ES-I3 (cell line): ENCODE data around the gene PSMG1.
"Not testable (repeated sequence)": the region's sequence is repeated elsewhere in the genome, so short reads cannot be mapped to it uniquely, and the experiment has no call there.

Source experiments
- H3K36me3 ChIP-seq: 2 replicates; pipeline ENCODE4 v1.6.1; 2013; ENCODE audit warnings: mild to moderate bottlenecking, low read length, control low read depth, moderate library complexity; ENCODE audit not compliant: insufficient read depth
- H3K4me1 ChIP-seq: 2 replicates; pipeline ENCODE4 v1.6.1; 2013; ENCODE audit warnings: mild to moderate bottlenecking, control low read depth, low read length; ENCODE audit not compliant: insufficient read depth
- H3K9ac ChIP-seq: 2 replicates; pipeline ENCODE4 v1.6.1; 2013; ENCODE audit warnings: low read depth, mild to moderate bottlenecking, low read length, moderate library complexity
- H3K9me3 ChIP-seq: 2 replicates; pipeline ENCODE4 v1.6.1; 2013; ENCODE audit warnings: mild to moderate bottlenecking, low read length, moderate library complexity; ENCODE audit not compliant: control insufficient read depth, insufficient read depth

PSMG1 gene

DNA sequence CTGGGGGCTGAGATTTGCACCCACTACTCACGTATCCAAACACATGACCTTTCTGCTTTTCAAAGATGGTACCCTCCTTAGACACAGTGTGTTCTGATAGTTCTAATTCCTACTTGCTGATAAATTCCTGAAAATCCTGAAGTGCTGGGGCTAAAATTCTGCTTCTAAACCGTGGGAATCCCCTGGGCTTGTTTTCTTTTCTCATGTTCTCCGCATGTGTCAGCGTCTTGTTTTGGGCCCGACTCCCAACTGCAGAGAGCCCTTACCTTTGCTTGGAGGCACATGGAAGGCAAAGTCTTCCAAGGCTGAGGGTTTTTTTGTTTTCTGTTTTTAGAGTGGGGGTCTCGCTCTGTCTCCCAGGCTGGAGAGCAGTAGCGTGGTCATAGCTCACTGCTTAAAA lies 27.2 kb downstream of the PSMG1 start:
- no peaks in the 10 kb centered on the region for H3K4me1 ChIP-seq
- H3K9ac ChIP-seq, result no peak overlapping the region
- H3K9me3 ChIP-seq, result no peaks in the 10 kb centered on the region
- H3K36me3 ChIP-seq, result no peaks in the 10 kb centered on the region

DNA sequence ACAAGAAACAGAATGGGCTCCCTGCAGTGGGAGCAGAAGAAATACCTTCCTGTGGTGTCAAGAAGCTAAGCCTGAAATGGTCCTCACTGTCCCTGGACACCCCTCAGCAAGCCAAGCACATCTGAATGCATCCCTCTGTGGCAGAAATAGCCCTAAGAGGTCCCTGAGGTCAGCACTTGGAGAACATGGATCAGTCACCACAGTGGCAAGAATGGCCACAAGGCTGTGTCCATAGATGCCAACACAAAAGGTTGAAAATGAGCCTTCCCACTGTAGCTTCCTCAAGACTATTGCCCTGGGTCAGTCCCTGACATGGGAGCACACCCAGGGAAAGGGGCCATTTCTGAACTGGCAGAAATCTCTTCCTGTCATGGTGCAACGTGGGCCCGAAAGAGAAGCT lies 27.7 kb downstream of the PSMG1 start:
- Histone ChIP-seq H3K36me3 (no peaks in the 10 kb centered on the region), H3K9ac (no peak overlapping the region), H3K4me1 (no peaks in the 10 kb centered on the region), H3K9me3 (no peaks in the 10 kb centered on the region)

DNA sequence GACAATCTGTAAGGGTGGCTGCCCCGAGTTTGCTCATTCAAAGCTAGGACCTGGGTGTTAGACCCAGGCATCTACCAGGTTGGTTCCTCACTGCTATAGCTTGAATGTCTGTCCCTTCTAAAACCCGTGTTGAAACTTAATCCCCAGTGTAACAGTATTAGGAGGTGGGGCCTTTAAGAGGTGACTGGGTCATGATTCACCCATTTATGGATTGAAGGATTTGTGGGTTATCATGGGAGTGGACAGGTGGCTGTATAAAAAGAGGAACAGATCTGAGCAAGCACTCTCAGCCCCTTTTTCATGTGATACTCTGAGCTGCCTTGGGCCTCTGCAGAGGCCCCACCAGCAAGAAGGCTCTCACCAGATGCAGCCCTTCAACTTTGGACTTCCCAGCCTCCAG lies 29.4 kb downstream of the PSMG1 start:
- Histone ChIP-seq H3K9me3 (no peaks in the 10 kb centered on the region), H3K9ac (no peak overlapping the region), H3K4me1 (no peaks in the 10 kb centered on the region), H3K36me3 (no peaks in the 10 kb centered on the region)

DNA sequence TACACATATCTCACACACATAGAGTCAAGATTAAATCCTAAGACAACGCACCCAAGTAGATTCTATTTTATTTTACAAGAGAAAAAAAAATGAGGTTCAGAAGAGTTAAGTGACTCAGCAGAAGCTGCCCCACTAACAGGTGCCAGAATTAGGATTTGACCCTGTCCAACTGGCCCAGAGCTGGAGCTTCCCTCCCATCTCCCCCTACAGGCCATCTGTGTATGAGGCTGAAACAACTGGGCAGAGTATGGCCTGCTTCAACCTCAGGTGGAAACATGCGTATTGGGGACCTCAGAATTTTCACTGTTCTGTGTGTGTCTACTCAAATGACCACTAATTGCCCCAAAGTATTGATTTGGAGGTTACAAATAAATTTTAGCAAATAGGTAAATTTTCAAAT lies 29.9 kb downstream of the PSMG1 start:
- Histone ChIP-seq H3K9me3 (no peaks in the 10 kb centered on the region), H3K36me3 (no peaks in the 10 kb centered on the region), H3K4me1 (no peaks in the 10 kb centered on the region), H3K9ac (no peak overlapping the region)

DNA sequence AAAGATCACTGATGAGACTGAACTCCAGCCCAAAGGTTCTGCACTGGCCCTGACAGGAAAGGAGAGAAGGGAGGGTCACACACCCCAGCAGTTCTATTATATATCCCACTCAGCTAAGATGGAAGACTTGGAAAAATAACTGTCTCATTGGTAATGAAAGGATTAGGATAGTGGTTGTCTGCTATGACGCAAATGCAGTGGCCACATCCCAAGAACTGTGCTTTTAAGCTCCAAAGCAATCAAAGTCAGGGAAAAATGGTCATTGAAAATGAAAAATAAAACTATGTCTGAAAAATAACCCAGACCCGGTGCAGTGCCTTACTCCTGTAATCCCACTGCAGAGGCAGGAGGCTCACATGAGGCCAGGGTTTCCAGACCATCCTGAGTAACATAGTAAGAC lies 31.0 kb downstream of the PSMG1 start:
- no peaks in the 10 kb centered on the region for H3K4me1 ChIP-seq
- no peak overlapping the region for H3K9ac ChIP-seq
- no peaks in the 10 kb centered on the region for H3K9me3 ChIP-seq
- no peaks in the 10 kb centered on the region for H3K36me3 ChIP-seq

DNA sequence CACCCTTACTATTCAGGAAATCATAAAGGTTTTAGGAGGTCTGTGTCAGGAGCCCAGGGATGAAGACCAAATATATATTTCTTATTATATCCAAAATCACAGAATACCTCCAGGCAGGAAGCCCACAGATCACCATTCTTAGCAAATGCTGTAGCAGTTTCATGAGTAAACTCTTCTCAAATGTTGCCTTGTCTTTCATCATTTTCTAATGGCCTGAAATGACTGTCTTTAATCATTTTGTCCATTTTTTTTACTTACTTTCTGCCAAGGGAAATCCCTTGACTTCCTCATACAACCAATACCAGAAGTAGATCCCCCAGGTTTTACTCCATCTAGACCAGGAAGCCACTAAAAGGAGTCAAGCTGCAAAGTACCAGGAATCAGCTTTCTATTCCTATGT lies 32.4 kb downstream of the PSMG1 start:
- no peaks in the 10 kb centered on the region for H3K36me3 ChIP-seq

DNA sequence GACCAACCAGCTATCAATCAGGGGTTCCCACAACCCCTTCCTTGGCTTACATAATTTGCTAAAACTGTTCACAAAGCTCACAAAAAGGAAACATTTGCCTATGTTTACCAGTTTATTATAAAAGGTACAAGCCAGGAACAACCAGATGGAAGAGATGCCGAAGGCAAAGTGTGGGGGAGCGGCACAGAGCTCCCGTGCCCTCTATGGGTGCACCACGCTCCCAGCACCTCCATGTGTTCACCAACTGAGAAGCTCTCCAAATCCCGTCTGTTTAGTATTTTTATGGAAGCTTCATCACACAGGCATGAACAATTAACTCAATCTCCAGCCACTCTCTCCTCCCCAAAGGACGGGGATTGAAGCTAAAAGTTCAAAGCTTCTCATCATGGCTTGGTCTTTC lies 32.9 kb downstream of the PSMG1 start:
- Histone ChIP-seq H3K9ac (no peak overlapping the region), H3K9me3 (0 out of 2 replicates have a peak, but pooled peaks cover 2% of the 10 kb centered on the region), H3K36me3 (no peaks in the 10 kb centered on the region), H3K4me1 (no peaks in the 10 kb centered on the region)

More for the DNA sequence above, 32.4 kb downstream of the PSMG1 start:
- Histone ChIP-seq H3K9ac (no peak overlapping the region), H3K4me1 (no peaks in the 10 kb centered on the region), H3K9me3 (0 out of 2 replicates have a peak, but pooled peaks cover under 1% of the 10 kb centered on the region)

DNA sequence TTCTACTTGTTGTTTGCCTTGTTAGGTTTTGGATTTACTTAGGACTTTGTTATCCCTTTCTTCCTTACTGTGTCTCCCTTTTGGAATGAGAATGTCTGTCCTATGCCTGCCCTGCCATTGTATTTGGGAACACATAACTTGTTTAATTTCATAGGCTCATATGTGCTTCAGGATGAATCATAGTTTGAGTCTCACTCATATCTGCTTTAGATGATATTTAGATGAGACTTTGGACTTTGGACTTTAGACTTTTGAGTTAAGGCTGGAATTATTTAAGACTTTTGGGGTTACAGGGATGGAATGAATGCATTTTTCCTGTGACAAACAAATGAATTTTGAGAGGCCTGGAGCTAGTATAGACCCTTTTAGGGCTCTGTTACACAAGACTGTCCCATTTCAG lies 33.4 kb downstream of the PSMG1 start:
- Histone ChIP-seq H3K9ac (no peak overlapping the region), H3K36me3 (no peaks in the 10 kb centered on the region), H3K9me3 (0 out of 2 replicates have a peak, but pooled peaks cover 2% of the 10 kb centered on the region), H3K4me1 (no peaks in the 10 kb centered on the region)

DNA sequence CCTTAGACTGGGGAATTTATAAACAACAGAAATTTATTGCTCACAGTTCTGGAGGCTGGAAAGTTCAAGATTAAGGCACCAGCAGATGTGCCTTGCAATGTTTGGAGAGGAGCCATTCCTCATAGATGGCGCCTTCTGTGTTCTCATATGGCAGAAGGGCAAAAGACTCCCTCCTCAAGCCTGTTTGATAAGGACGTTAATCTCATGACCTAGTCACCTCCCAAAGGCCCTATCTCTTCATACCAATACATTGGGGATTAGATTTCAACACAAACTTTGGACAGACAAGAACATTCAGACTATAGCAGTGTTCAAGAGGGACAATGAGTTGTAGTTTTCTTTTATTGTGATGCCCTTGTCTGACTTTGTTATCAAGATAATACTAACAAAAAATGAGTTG lies 34.3 kb downstream of the PSMG1 start:
- no peaks in the 10 kb centered on the region for H3K36me3 ChIP-seq

DNA sequence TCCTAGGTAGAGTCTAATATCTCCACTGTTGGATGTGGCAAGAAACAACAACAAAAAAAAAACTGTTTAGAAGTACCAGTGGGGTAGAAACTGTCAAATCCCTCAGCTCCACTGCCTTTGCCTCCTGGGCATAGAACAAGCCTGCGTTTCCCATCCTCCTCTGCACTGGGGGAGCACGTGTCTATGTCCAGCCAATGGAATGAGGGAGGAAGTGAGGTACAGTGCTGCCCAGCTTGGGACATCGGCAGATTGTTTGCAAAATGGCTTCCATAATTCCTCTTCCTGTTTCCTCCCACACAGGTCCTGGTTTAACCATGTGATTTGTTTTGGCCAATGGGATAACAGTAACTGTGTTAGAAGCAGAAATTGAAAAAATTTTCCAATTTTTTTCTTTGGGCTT lies 39.1 kb downstream of the PSMG1 start:
- no peaks in the 10 kb centered on the region for H3K36me3 ChIP-seq
- H3K9ac ChIP-seq, result no peak overlapping the region
- H3K4me1 ChIP-seq, result no peaks in the 10 kb centered on the region
- H3K9me3 ChIP-seq, result 0 out of 2 replicates have a peak, but pooled peaks cover 2% of the 10 kb centered on the region

More for the DNA sequence above, 34.3 kb downstream of the PSMG1 start:
- Histone ChIP-seq H3K4me1 (no peaks in the 10 kb centered on the region), H3K9me3 (0 out of 2 replicates have a peak, but pooled peaks cover 2% of the 10 kb centered on the region), H3K9ac (no peak overlapping the region)

DNA sequence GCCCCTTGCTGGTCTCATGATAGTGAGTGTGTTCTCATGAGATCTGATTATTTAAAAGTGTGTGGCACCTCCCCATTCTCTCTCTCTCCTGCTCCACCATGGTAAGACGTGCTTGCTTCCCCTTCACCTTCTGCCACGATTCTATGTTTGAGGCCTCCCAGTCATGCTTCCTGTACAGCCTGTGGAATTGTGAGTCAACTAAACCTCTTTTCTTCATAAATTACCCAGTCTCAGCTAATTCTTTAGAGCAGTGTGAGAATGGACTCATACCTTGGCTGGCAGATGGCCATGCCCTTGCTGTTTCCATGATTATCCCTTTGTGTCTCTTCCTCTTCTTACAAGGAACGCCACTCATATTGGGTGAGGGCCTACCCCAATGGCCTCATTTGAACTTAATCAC lies 40.3 kb downstream of the PSMG1 start:
- H3K4me1 ChIP-seq, result no peaks in the 10 kb centered on the region
- H3K9me3 ChIP-seq, result 0 out of 2 replicates have a peak, but pooled peaks cover 2% of the 10 kb centered on the region
- H3K9ac ChIP-seq, result no peak overlapping the region
- H3K36me3 ChIP-seq, result no peaks in the 10 kb centered on the region

DNA sequence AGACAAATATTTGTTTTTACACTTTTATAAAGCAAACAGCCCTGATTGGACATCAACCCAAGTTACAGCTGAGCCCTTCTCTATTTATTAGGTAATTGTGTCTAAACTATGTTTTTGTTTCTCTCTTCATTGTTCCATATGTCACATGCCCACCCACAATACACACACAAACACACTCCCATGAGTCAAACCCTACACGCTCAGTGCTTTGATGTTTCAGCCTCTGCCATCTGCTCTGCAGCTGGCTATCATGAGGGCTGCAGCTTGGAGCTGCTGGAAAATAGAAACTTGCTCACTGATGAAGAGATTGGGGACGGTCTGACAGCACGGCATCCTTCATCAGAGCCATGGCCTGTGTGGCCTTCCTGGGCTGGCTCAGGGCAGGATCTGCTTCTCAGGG lies 41.7 kb downstream of the PSMG1 start:
- no peaks in the 10 kb centered on the region for H3K36me3 ChIP-seq
- 0 out of 2 replicates have a peak, but pooled peaks cover 2% of the 10 kb centered on the region for H3K9me3 ChIP-seq
- peaks cover 8% of the 10 kb centered on the region; the same call in 1 of the 2 replicates for H3K4me1 ChIP-seq

DNA sequence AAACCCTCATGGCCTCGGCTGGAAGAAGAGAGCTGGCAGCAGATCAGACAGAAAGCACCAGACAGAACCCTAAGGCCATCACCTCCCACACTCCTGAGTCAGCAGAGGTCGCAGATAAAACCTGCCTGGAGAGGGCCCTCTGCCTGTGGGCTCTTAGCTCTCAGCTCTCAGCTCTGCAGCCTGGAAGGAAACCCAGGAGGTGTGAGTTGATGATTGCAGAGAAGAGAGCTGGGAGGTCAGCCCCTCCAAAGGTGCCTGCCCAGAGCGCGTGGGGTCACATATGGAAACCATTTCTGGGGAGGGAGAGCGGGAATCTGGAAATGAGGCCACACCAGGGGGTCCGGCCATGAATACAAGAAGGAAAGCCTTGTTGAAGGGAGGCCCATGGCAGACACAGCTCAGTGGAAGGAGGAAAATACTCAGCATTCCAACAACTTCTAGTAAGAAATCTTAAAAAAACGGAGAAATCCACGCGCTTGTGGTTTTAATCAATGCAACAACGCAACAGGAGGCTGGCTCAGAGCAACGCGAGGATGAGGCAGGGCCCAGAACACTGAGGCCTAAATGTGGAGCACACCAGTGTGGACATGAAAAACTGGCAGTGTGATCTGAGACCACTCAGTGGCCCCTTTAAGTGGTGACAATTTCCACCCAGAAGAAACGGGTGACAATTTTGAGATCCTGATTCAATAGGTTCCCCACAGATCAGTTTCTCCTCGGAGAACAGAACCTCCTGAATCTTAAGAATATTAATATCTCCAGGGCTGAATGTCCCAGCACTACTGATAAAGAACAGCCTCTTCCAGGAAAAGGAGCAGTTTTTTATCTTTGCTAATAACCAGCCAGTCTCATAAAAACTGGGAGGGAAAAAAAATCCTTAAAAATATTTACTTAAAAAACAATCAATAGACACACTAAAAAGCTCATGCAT lies 45.7 kb downstream of the PSMG1 start:
- H3K9me3 ChIP-seq, result no peaks in the 10 kb centered on the region
- H3K36me3 ChIP-seq, result no peaks in the 10 kb centered on the region
- peaks cover 8% of the 10 kb centered on the region; the same call in 1 of the 2 replicates for H3K4me1 ChIP-seq
- no peak overlapping the region for H3K9ac ChIP-seq

More for the DNA sequence above, 41.7 kb downstream of the PSMG1 start:
- no peak overlapping the region for H3K9ac ChIP-seq

DNA sequence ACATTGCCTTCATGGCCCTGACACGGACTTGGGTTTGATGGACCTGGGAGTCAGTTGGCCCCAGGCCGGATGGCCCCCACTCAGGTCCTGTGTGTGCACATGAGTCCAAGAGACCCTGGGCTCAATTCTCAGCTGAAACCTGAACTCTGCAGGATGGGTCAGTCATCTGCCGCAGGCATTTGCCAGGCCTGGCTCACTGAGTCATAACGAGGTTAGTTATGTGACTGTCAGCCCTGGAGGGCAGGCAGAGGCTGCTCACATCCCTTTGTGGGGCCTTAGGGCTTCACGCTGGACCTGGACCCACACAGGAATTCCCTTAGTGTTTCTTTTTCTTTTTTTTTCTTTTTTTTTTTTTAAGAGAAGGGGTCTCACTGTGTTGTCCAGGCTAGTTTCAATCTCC lies 46.5 kb downstream of the PSMG1 start:
- Histone ChIP-seq H3K9me3 (no peaks in the 10 kb centered on the region), H3K4me1 (peaks cover 8% of the 10 kb centered on the region; the same call in 1 of the 2 replicates), H3K9ac (no peak overlapping the region), H3K36me3 (no peaks in the 10 kb centered on the region)

DNA sequence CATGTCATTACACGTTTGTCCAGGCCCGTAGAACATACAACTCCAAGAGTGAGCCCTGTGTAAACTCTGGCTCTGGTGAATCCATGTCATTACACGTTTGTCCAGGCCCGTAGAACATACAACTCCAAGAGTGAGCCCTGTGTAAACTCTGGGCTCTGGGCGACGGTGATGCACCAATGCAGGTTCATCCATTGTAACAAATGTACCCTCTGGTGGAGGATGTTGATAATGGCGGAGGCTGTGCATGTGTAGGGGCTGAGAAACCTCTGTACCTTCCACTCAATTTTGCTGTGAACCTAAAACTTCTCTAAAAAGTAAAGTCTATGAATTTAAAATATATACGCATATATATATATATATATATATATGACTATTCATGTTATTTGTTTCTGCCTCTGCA lies 47.1 kb downstream of the PSMG1 start:
- not testable (repeated sequence) for H3K9ac ChIP-seq, H3K9me3 ChIP-seq, H3K36me3 ChIP-seq, H3K4me1 ChIP-seq
